Activated CD4-positive, alpha-beta T cell treated with anti-CD3 and anti-CD28 coated beads for 1 hour (primary cell): ENCODE data around the gene VSTM2L.
"Not testable (repeated sequence)": the region's sequence is repeated elsewhere in the genome, so short reads cannot be mapped to it uniquely, and the experiment has no call there.

Experiments
- DNase-seq: peaks from one replicate; pipeline ENCODE4 v3.0.0-alpha.2; 2020

VSTM2L gene

GRCh38 chr20:37939701-37940560, 37.0 kb downstream of the VSTM2L start:
- no peak for DNase-seq

GRCh38 chr20:37940858-37941257, 37.9 kb downstream of the VSTM2L start:
- no peak for DNase-seq

GRCh38 chr20:37941332-37941731, 38.4 kb downstream of the VSTM2L start:
- no peak for DNase-seq

GRCh38 chr20:37941992-37942391, 39.1 kb downstream of the VSTM2L start:
- DNase-seq: no peak

- no peak for DNase-seq
Observed at GRCh38 chr20:37943033-37943432, 40.1 kb downstream of the VSTM2L start.

GRCh38 chr20:37943501-37944455, 40.9 kb downstream of the VSTM2L start:
- DNase-seq: no peak

- no peak for DNase-seq
Observed at GRCh38 chr20:37944456-37944981, 41.6 kb downstream of the VSTM2L start.

GRCh38 chr20:37945091-37945547, 42.2 kb downstream of the VSTM2L start:
- DNase-seq: no peak

GRCh38 chr20:37946946-37947345, 44.0 kb downstream of the VSTM2L start:
- no peak for DNase-seq

GRCh38 chr20:37947943-37948342, 45.0 kb downstream of the VSTM2L start:
- DNase-seq: no peak

GRCh38 chr20:37948956-37949355, 46.0 kb downstream of the VSTM2L start:
- DNase-seq: no peak

GRCh38 chr20:37954190-37954589, 51.3 kb downstream of the VSTM2L start:
- no peak for DNase-seq

GRCh38 chr20:37954626-37955025, 51.7 kb downstream of the VSTM2L start:
- no peak for DNase-seq

- DNase-seq: no peak
Observed at GRCh38 chr20:37955511-37955910, 52.6 kb downstream of the VSTM2L start.

GRCh38 chr20:37956107-37956585, 53.2 kb downstream of the VSTM2L start:
- DNase-seq: no peak

GRCh38 chr20:37958856-37959520, 56.1 kb downstream of the VSTM2L start:
- no peak for DNase-seq

GRCh38 chr20:37961066-37961465, 58.1 kb downstream of the VSTM2L start:
- no peak for DNase-seq

- DNase-seq: not testable (repeated sequence)
Observed at GRCh38 chr20:37963483-37963882, 60.6 kb downstream of the VSTM2L start.

- DNase-seq: no peak
Observed at GRCh38 chr20:37968841-37969401, 66.0 kb downstream of the VSTM2L start.

GRCh38 chr20:37969949-37970855, 67.3 kb downstream of the VSTM2L start:
- DNase-seq: no peak

- DNase-seq: no peak
Observed at GRCh38 chr20:37970856-37971245, 67.9 kb downstream of the VSTM2L start.
